Effector memory CD8-positive, alpha-beta T cell (primary cell): ENCODE measurements around the gene CPNE5.
"Not testable (repeated sequence)": the region's sequence is repeated elsewhere in the genome, so short reads cannot be mapped to it uniquely, and the experiment has no call there.

Source experiments
- ATAC-seq: fragments of 150-1000 bp; cut with Tn5 transposase; replicated peaks from 2 replicates; pipeline ENCODE4 v1.10.0; 2021; ENCODE audit warnings: mild to moderate bottlenecking, moderate library complexity
- DNase-seq, 3 experiments: peaks; one replicate each; pipeline ENCODE4 v3.0.0; 2021
- H3K27ac Mint-ChIP-seq, 2 donors: one replicate each; pipeline ENCODE4 v1.8.0; 2022; ENCODE audit warnings: mild to moderate bottlenecking in 2 of 2, mixed read lengths in 2 of 2, moderate library complexity in 2 of 2
- H3K27me3 Mint-ChIP-seq, 2 donors: one replicate each; pipeline ENCODE4 v1.8.0; 2022; ENCODE audit warnings: mixed read lengths in 2 of 2
- H3K36me3 Mint-ChIP-seq: one replicate; pipeline ENCODE4 v1.8.0; 2022; ENCODE audit warnings: mild to moderate bottlenecking, moderate library complexity, mixed read lengths; ENCODE audit not compliant: insufficient read depth
- H3K4me1 Mint-ChIP-seq, 2 donors: one replicate each; pipeline ENCODE4 v1.8.0; 2022; ENCODE audit warnings: low read depth in 2 of 2, mixed read lengths in 2 of 2
- H3K4me3 Mint-ChIP-seq, 2 donors: one replicate each; pipeline ENCODE4 v1.8.0; 2022; ENCODE audit warnings: mild to moderate bottlenecking in 2 of 2, mixed read lengths in 2 of 2, moderate library complexity in 2 of 2
- H3K9me3 Mint-ChIP-seq, 2 donors: one replicate each; pipeline ENCODE4 v1.8.0; 2022; ENCODE audit warnings: mixed read lengths in 2 of 2

Gene CPNE5

DNA sequence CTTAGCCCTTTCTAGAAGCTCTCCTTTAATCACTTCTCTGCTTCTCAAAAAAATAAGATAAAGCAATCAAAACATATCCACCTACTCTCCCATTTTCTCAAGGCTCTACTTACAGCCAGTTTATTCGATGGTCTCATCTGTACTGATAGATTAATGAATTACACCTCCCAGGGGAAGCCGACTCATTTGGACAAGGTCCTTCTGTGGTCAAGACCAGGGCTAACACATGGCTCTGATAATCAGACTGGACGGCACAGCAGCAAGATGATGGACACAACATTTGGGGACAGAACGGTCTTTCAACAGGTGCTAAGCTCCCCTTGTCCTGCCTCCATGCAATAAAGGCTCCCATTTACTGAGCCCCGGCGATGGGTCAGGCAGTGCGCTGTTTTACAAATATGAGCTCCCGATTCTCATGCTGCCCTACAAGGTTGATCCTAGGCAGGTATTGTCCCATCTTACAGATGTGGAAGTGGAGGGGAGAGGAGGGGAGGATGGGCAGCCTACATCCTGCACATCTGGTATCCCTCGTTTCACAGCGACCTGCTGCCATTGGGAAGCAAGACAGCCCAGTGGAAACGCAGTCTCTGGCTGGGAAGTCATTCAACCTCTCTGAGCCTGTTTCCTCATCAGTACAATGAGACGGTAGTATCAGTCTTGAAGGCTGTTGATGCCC is 15.7 kb downstream of the CPNE5 start:
- H3K4me1 Mint-ChIP-seq = peaks cover 0 to 6% of the 10 kb centered on the region in 2 donors
- H3K27me3 Mint-ChIP-seq = peaks cover 21 to 56% of the 10 kb centered on the region in 2 donors
- no peaks in the 10 kb centered on the region for H3K9me3 Mint-ChIP-seq
- ATAC-seq (no peak), DNase-seq (no peak)
- H3K36me3 Mint-ChIP-seq = no peaks in the 10 kb centered on the region
- H3K27ac Mint-ChIP-seq = no peak overlapping the region
- H3K4me3 Mint-ChIP-seq = no peak overlapping the region

DNA sequence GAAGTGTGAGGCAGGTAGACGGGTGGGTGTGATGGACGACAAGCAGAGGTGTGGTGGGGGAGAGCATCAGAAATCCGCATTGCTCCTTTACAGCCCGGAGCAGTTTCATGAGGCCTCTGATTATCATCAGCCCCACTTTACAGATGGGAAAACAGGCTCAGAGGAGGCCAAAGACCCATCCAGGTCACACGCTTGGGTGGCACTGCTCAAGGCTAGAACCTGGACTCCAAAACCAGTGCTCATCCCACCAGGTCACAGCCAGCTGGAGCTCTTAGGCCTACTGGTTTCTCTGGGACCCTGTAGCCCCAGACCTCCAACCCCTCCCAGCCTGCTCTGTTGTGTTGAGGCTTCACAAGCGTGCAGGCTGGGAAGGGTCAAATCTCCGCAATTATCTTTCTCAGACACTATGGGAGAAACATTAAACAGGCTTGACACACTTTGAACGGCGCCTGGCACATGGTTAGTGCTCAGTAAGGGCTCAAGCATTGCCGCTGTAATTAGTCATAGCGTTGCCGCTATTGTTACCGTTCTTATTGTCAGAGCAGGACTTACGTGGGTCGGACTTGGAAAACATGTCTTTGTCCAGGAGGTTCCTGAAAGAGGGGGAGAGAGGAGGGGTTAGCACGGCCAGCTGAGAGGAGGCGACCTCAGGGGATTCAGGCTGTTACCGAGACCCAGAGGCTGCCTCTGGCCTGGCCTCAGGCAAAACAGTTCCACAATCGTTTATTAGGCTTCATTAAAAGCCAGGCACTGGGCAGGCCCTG is 16.6 kb downstream of the CPNE5 start:
- H3K4me3 Mint-ChIP-seq = no peak overlapping the region
- ATAC-seq (no peak), DNase-seq (no peak)
- H3K27me3 Mint-ChIP-seq = peaks cover 27 to 53% of the 10 kb centered on the region in 2 donors
- no peak overlapping the region for H3K27ac Mint-ChIP-seq
- peaks cover 0 to 5% of the 10 kb centered on the region in 2 donors for H3K4me1 Mint-ChIP-seq
- H3K36me3 Mint-ChIP-seq = no peaks in the 10 kb centered on the region
- H3K9me3 Mint-ChIP-seq = no peaks in the 10 kb centered on the region

DNA sequence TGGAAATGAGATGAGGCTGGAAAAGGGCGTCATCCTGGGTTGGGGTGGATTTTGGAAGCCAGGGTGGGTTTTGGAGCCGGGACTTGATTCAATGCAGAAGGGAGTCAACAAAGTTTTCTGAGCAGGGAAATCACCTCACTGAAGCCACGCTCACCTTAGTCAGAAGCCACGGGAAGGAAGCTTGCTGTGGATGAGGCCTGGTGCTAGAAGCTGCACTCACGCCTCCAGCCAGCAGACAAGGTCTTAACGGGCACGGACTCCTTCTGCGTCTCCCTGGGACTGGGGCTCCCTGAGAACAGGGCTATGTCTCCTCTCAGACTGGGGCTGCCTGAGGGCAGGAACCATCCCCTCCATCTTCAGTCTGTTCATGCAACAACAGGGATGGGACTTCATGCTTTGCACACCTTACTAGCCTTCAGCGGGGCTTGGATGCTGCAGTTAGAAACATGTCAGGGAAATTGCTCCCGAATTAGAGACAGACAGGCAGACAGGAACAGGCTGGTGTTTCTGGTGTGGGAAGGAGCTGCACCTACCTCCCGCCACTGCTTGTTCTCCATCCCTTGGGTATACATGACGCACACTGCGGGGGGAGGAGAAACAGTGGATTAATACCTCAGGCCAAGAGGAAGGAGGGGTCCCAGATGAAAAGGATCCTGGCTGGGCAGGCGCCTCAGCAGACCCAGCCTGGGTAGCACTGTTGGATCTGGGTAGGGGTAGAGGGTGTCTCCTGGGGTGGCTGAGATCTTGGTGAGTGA is 17.5 kb downstream of the CPNE5 start:
- Mint-ChIP-seq H3K4me3 (no peak overlapping the region), H3K27me3 (peaks cover 18 to 44% of the 10 kb centered on the region in 2 donors), H3K9me3 (no peaks in the 10 kb centered on the region), H3K4me1 (no peaks in the 10 kb centered on the region), H3K36me3 (no peaks in the 10 kb centered on the region), H3K27ac (no peak overlapping the region)
- DNase-seq (no peak), ATAC-seq (no peak)

GRCh38 chr6:36820700-36821580 is 18.3 kb downstream of the CPNE5 start:
- no peaks in the 10 kb centered on the region for H3K36me3 Mint-ChIP-seq
- no peak overlapping the region for H3K27ac Mint-ChIP-seq
- H3K9me3 Mint-ChIP-seq = no peaks in the 10 kb centered on the region
- no peak for DNase-seq
- H3K4me1 Mint-ChIP-seq = no peaks in the 10 kb centered on the region
- H3K4me3 Mint-ChIP-seq = no peak overlapping the region
- H3K27me3 Mint-ChIP-seq = peaks cover 11 to 36% of the 10 kb centered on the region in 2 donors
- no peak for ATAC-seq

GRCh38 chr6:36818756-36819155 is 20.5 kb downstream of the CPNE5 start:
- no peaks in the 10 kb centered on the region for H3K36me3 Mint-ChIP-seq
- no peak for DNase-seq
- no peaks in the 10 kb centered on the region for H3K9me3 Mint-ChIP-seq
- H3K4me1 Mint-ChIP-seq = no peaks in the 10 kb centered on the region
- no peak overlapping the region for H3K27ac Mint-ChIP-seq
- peaks cover 6 to 17% of the 10 kb centered on the region in 2 donors for H3K27me3 Mint-ChIP-seq
- no peak overlapping the region for H3K4me3 Mint-ChIP-seq
- no peak for ATAC-seq

DNA sequence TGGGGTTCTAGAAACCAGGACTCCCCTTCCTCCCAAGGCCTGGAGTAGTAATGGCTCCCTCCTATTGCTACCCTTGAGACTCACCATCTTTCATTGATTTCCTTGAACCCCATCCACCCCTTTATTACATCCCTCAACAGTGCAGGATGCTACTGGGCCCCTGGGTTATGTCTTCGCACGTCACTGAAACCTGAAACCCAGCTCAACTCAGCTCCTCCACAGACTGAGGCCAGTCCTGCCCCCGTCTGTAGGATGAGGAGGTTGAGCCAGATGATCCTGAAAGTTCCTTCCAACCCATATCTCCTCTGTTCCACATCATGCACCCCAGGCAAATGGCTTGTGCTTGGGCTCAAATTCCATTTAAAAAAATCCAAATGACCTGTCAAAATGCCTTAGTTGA is 21.4 kb downstream of the CPNE5 start:
- no peak overlapping the region for H3K27ac Mint-ChIP-seq
- no peaks in the 10 kb centered on the region for H3K4me1 Mint-ChIP-seq
- no peak overlapping the region for H3K4me3 Mint-ChIP-seq
- H3K9me3 Mint-ChIP-seq = no peaks in the 10 kb centered on the region
- ATAC-seq (no peak), DNase-seq (no peak)
- peaks cover 6 to 8% of the 10 kb centered on the region in 2 donors for H3K27me3 Mint-ChIP-seq
- H3K36me3 Mint-ChIP-seq = no peaks in the 10 kb centered on the region

DNA sequence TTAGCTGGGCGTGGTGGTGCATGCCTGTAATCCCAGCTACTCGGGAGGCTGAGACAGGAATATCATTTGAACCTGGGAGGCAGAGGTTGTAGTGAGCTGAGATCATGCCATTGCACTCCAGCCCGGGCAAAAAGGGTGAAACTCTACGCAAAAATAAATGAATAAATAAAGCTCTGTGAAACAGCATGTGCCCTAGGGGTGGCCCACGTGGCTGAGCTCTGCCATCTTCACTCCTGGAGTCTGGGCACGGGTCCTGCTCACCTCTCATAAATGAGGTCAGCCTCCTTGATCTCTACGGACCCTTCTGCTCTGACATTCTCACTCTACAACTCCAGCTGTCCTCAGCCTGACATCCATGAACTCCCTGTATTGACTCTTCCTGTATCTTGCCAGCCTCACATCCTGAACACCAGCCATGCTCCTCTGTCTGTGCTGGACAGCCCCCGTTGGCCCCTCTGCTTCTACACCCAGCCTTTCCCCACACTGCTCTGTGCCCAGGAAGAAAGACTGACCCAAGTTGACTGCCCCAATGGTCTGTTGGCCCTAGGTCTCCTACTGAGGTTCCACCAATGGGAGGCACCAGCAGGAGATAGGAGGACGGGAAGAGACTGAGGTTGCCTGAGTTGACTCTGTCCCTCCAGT is 21.9 kb downstream of the CPNE5 start:
- no peak for ATAC-seq
- H3K27me3 Mint-ChIP-seq = peaks cover 2 to 6% of the 10 kb centered on the region in 2 donors
- DNase-seq = no peak
- no peaks in the 10 kb centered on the region for H3K4me1 Mint-ChIP-seq
- H3K4me3 Mint-ChIP-seq = no peak overlapping the region
- no peaks in the 10 kb centered on the region for H3K36me3 Mint-ChIP-seq
- no peak overlapping the region for H3K27ac Mint-ChIP-seq
- no peaks in the 10 kb centered on the region for H3K9me3 Mint-ChIP-seq

- peaks cover 0 to 6% of the 10 kb centered on the region in 2 donors for H3K27me3 Mint-ChIP-seq
- no peak overlapping the region for H3K27ac Mint-ChIP-seq
- ATAC-seq (no peak), DNase-seq (no peak)
- no peak overlapping the region for H3K4me3 Mint-ChIP-seq
- H3K4me1 Mint-ChIP-seq = no peaks in the 10 kb centered on the region
- no peaks in the 10 kb centered on the region for H3K36me3 Mint-ChIP-seq
- no peaks in the 10 kb centered on the region for H3K9me3 Mint-ChIP-seq
Measured at GRCh38 chr6:36815962-36816735, 23.1 kb downstream of the CPNE5 start.

- no peaks in the 10 kb centered on the region for H3K4me1 Mint-ChIP-seq
- no peaks in the 10 kb centered on the region for H3K36me3 Mint-ChIP-seq
- peaks cover 4 to 6% of the 10 kb centered on the region in 2 donors for H3K27me3 Mint-ChIP-seq
- no peaks in the 10 kb centered on the region for H3K9me3 Mint-ChIP-seq
- ATAC-seq (no peak), DNase-seq (no peak)
- H3K4me3 Mint-ChIP-seq = no peak overlapping the region
- H3K27ac Mint-ChIP-seq = no peak overlapping the region
Measured at GRCh38 chr6:36814249-36814648, 25.0 kb downstream of the CPNE5 start.

- no peak for ATAC-seq
- DNase-seq = no peak
- no peaks in the 10 kb centered on the region for H3K36me3 Mint-ChIP-seq
- H3K27ac Mint-ChIP-seq = no peak overlapping the region
- H3K4me1 Mint-ChIP-seq = no peaks in the 10 kb centered on the region
- H3K4me3 Mint-ChIP-seq = no peak overlapping the region
- peaks cover 11 to 12% of the 10 kb centered on the region in 2 donors for H3K27me3 Mint-ChIP-seq
- no peaks in the 10 kb centered on the region for H3K9me3 Mint-ChIP-seq
Measured at GRCh38 chr6:36813526-36813925, 25.7 kb downstream of the CPNE5 start.

DNA sequence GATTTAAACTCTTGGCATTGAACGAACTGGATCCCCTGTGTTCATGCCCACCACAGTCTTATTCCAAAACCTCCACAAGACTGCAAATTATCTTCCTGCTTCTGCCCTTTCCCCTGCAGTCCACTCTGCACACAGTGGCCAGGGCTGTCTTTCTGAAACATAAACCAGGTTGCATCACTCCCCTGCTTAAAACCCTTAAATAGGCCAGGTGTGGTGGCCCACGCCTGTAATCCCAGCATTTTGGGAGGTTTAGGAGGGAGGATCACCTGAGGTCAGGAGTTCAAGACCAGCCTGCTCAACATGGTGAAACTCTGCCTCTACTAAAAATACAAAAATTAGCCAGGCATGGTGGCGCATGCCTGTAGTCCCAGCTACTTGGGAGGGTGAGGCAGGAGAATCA is 26.2 kb downstream of the CPNE5 start:
- not testable (repeated sequence) for ATAC-seq, H3K27ac Mint-ChIP-seq, H3K4me3 Mint-ChIP-seq, DNase-seq, H3K36me3 Mint-ChIP-seq, H3K9me3 Mint-ChIP-seq, H3K4me1 Mint-ChIP-seq
- H3K27me3 Mint-ChIP-seq = peaks cover 12 to 16% of the 10 kb centered on the region in 2 donors
